SK-N-SH (cell line): ENCODE results near the gene TMEM164.

Source experiments
- EP300 ChIP-seq, 2 experiments: IDR thresholded peaks; 2 replicates each; pipeline versions ENCODE4 v1.4.0 to v1.6.1; 2012; ENCODE audit warnings: borderline replicate concordance in 1 of 2, low read depth in 1 of 2, low read length in 1 of 2
- FOXJ3 ChIP-seq: sonication (generic); formaldehyde crosslinking; IDR thresholded peaks from 2 replicates; pipeline ENCODE4 v1.5.1; 2020; ENCODE audit warnings: mild to moderate bottlenecking, missing genetic modification reagents
- FOXM1 ChIP-seq: IDR thresholded peaks from 2 replicates; pipeline ENCODE4 v1.4.0; 2012; ENCODE audit warnings: low read depth, mild to moderate bottlenecking
- GABPA ChIP-seq: IDR thresholded peaks from 2 replicates; pipeline ENCODE4 v1.4.0; 2012; ENCODE audit warnings: low read depth, mild to moderate bottlenecking
- MAX ChIP-seq: IDR thresholded peaks from 2 replicates; pipeline ENCODE4 v1.4.0; 2012; ENCODE audit warnings: low read depth
- MEF2A ChIP-seq: IDR thresholded peaks from 2 replicates; pipeline ENCODE4 v1.4.0; 2012; ENCODE audit warnings: low read depth, borderline replicate concordance
- MXI1 ChIP-seq: IDR thresholded peaks from 2 replicates; pipeline ENCODE4 v1.6.1; 2012; ENCODE audit warnings: mild to moderate bottlenecking, low read depth, low read length, improper control_type of control experiment
- POLR2AphosphoS5 ChIP-seq: IDR thresholded peaks from 2 replicates; pipeline ENCODE4 v1.6.1; 2012; ENCODE audit warnings: low read depth, low read length
- RAD21 ChIP-seq: IDR thresholded peaks from 2 replicates; pipeline ENCODE4 v1.6.1; 2012; ENCODE audit warnings: mild to moderate bottlenecking, low read length
- REST ChIP-seq: IDR thresholded peaks from 2 replicates; pipeline ENCODE4 v1.6.1; 2012; ENCODE audit warnings: mild to moderate bottlenecking, low read depth, low read length, moderate library complexity
- TAF1 ChIP-seq: IDR thresholded peaks from 2 replicates; pipeline ENCODE4 v1.6.1; 2012; ENCODE audit warnings: low read depth, mild to moderate bottlenecking, low read length, moderate library complexity, borderline replicate concordance
- USF1 ChIP-seq: IDR thresholded peaks from 2 replicates; pipeline ENCODE4 v1.4.0; 2012; ENCODE audit warnings: low read depth, borderline replicate concordance
- ZBTB33 ChIP-seq: IDR thresholded peaks from 2 replicates; pipeline ENCODE4 v1.4.0; 2012; ENCODE audit warnings: low read depth, borderline replicate concordance
- TF ChIP-seq, protein P1 (sequence below): fragments of 200-600 bp; sonication (generic); IDR thresholded peaks from 2 replicates; pipeline ENCODE4 v1.6.1; 2017; ENCODE audit warnings: antibody characterized with exemption, mild to moderate bottlenecking, moderate library complexity

GRCh38 chrX:110153244-110153643 lies 150.3 kb downstream of the TMEM164 start:
- TF ChIP-seq FOXJ3 (CRISPR knock-in tag) (no peak), GABPA (no peak), MXI1 (no peak), RAD21 (no peak), EP300 (IDR thresholded peaks at IDR 0.05; ENCODE audit: borderline replicate concordance in 1 of 2, low read depth in 1 of 2, low read length in 1 of 2) (no peak), POLR2AphosphoS5 (no peak), USF1 (no peak), FOXM1 (no peak), MEF2A (no peak), ZBTB33 (no peak), REST (no peak), MAX (no peak), TAF1 (no peak)
- TF ChIP-seq, protein P1, sequence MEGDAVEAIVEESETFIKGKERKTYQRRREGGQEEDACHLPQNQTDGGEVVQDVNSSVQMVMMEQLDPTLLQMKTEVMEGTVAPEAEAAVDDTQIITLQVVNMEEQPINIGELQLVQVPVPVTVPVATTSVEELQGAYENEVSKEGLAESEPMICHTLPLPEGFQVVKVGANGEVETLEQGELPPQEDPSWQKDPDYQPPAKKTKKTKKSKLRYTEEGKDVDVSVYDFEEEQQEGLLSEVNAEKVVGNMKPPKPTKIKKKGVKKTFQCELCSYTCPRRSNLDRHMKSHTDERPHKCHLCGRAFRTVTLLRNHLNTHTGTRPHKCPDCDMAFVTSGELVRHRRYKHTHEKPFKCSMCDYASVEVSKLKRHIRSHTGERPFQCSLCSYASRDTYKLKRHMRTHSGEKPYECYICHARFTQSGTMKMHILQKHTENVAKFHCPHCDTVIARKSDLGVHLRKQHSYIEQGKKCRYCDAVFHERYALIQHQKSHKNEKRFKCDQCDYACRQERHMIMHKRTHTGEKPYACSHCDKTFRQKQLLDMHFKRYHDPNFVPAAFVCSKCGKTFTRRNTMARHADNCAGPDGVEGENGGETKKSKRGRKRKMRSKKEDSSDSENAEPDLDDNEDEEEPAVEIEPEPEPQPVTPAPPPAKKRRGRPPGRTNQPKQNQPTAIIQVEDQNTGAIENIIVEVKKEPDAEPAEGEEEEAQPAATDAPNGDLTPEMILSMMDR, result no peak
